ENCODE results near the gene WDR17. TPM values are rescaled to one million over a fixed set of nuclear protein-coding genes. Genes with fewer than 3 reads are reported as not detected.

Gene WDR17
- total and polyA plus RNA-seq, 4 experiments from 2014 or later = 0.20 to 0.42 (median 0.26) TPM; not detected in 1

GRCh38 chr4:176090115-176090514 is 24.5 kb downstream of the WDR17 start:
- Histone ChIP-seq H3K27ac (ENCODE audit: low read depth, low read length) (no peak overlapping the region), H3K4me1 (ENCODE audit: insufficient read depth, low read length) (no peaks in the 10 kb centered on the region), H3K9me3 (ENCODE audit: control insufficient read depth in 1 of 2, low read length in 2 of 2) (no peaks in the 10 kb centered on the region), H3K36me3 (ENCODE audit: insufficient read depth, low read length) (no peaks in the 10 kb centered on the region), H3K27me3 (ENCODE audit: insufficient read depth, low read length) (no peaks in the 10 kb centered on the region), H3K4me3 (ENCODE audit: low read length in 2 of 2) (no peak overlapping the region)
- Mint-ChIP-seq H3K36me3 (no peaks in the 10 kb centered on the region), H3K27me3 (peaks cover 5 to 10% of the 10 kb centered on the region in 2 donors), H3K4me3 (no peak overlapping the region), H3K4me1 (no peaks in the 10 kb centered on the region), H3K27ac (no peak overlapping the region), H3K9me3 (peaks cover 0 to 7% (median 4%) of the 10 kb centered on the region in 8 donors)
- CTCF ChIA-PET (ENCODE audit: partially characterized antibody) = no interaction called here
- POLR2A ChIA-PET (ENCODE audit: partially characterized antibody) = no interaction called here
- DNase-seq = no peak
- intact Hi-C loops (cut with micrococcal nuclease) = no loop called here

GRCh38 chr4:176099314-176099713 is 33.7 kb downstream of the WDR17 start:
- H3K27ac ChIP-seq (ENCODE audit: low read depth, low read length) = no peak overlapping the region
- H3K36me3 Mint-ChIP-seq = no peaks in the 10 kb centered on the region
- H3K36me3 ChIP-seq (ENCODE audit: insufficient read depth, low read length) = no peaks in the 10 kb centered on the region
- POLR2A ChIA-PET (ENCODE audit: partially characterized antibody) = no interaction called here
- H3K27me3 ChIP-seq (ENCODE audit: insufficient read depth, low read length) = no peaks in the 10 kb centered on the region
- no peaks in the 10 kb centered on the region for H3K4me1 Mint-ChIP-seq
- DNase-seq = no peak
- peaks cover 4 to 12% of the 10 kb centered on the region in 2 donors for H3K27me3 Mint-ChIP-seq
- H3K4me3 Mint-ChIP-seq = no peak overlapping the region
- intact Hi-C loops (cut with micrococcal nuclease) = no loop called here
- no peak overlapping the region for H3K4me3 ChIP-seq (ENCODE audit: low read length in 2 of 2)
- no peak overlapping the region for H3K27ac Mint-ChIP-seq
- H3K4me1 ChIP-seq (ENCODE audit: insufficient read depth, low read length) = no peaks in the 10 kb centered on the region
- H3K9me3 ChIP-seq (ENCODE audit: control insufficient read depth in 1 of 2, low read length in 2 of 2) = no peaks in the 10 kb centered on the region
- peaks cover 0 to 23% (median 10%) of the 10 kb centered on the region in 8 donors for H3K9me3 Mint-ChIP-seq
- CTCF ChIA-PET (ENCODE audit: partially characterized antibody) = no interaction called here

GRCh38 chr4:176102414-176103063 is 36.9 kb downstream of the WDR17 start:
- intact Hi-C loops (cut with micrococcal nuclease) = no loop called here
- Mint-ChIP-seq H3K36me3 (no peaks in the 10 kb centered on the region), H3K27ac (no peak overlapping the region), H3K4me1 (no peaks in the 10 kb centered on the region), H3K4me3 (no peak overlapping the region), H3K27me3 (peaks cover 4 to 12% of the 10 kb centered on the region in 2 donors), H3K9me3 (peaks cover 0 to 23% (median 10%) of the 10 kb centered on the region in 8 donors)
- no peaks in the 10 kb centered on the region for H3K27me3 ChIP-seq (ENCODE audit: insufficient read depth, low read length)
- H3K4me1 ChIP-seq (ENCODE audit: insufficient read depth, low read length) = no peaks in the 10 kb centered on the region
- ChIA-PET CTCF (ENCODE audit: partially characterized antibody) (no interaction called here), POLR2A (ENCODE audit: partially characterized antibody) (no interaction called here)
- no peak for DNase-seq
- H3K9me3 ChIP-seq (ENCODE audit: control insufficient read depth in 1 of 2, low read length in 2 of 2) = no peaks in the 10 kb centered on the region
- no peak overlapping the region for H3K27ac ChIP-seq (ENCODE audit: low read depth, low read length)
- H3K4me3 ChIP-seq (ENCODE audit: low read length in 2 of 2) = no peak overlapping the region
- H3K36me3 ChIP-seq (ENCODE audit: insufficient read depth, low read length) = no peaks in the 10 kb centered on the region

GRCh38 chr4:176107695-176108094 is 42.1 kb downstream of the WDR17 start:
- Histone ChIP-seq H3K36me3 (ENCODE audit: insufficient read depth, low read length) (no peaks in the 10 kb centered on the region), H3K27me3 (ENCODE audit: insufficient read depth, low read length) (no peaks in the 10 kb centered on the region), H3K27ac (ENCODE audit: low read depth, low read length) (no peak overlapping the region), H3K4me1 (ENCODE audit: insufficient read depth, low read length) (no peaks in the 10 kb centered on the region), H3K9me3 (ENCODE audit: control insufficient read depth in 1 of 2, low read length in 2 of 2) (no peaks in the 10 kb centered on the region), H3K4me3 (ENCODE audit: low read length in 2 of 2) (no peak overlapping the region)
- POLR2A ChIA-PET (ENCODE audit: partially characterized antibody) = no interaction called here
- intact Hi-C loops (cut with micrococcal nuclease) = no loop called here
- no peaks in the 10 kb centered on the region for H3K36me3 Mint-ChIP-seq
- CTCF ChIA-PET (ENCODE audit: partially characterized antibody) = no interaction called here
- H3K9me3 Mint-ChIP-seq = peaks cover 0 to 9% (median 8%) of the 10 kb centered on the region in 8 donors
- H3K4me1 Mint-ChIP-seq = no peaks in the 10 kb centered on the region
- H3K27me3 Mint-ChIP-seq = peaks cover 0 to under 1% of the 10 kb centered on the region in 2 donors
- H3K4me3 Mint-ChIP-seq = no peak overlapping the region
- DNase-seq = no peak
- H3K27ac Mint-ChIP-seq = no peak overlapping the region

- intact Hi-C loops (cut with micrococcal nuclease) = no loop called here
- ChIA-PET CTCF (ENCODE audit: partially characterized antibody) (interaction anchor here (1.0 to 1.8 kb wide), 3 partner anchors 9 to 13 kb away, joined by 3 to 4 read pairs (median 3); no protein-coding TSS in a partner anchor), POLR2A (ENCODE audit: partially characterized antibody) (no interaction called here)
- H3K4me3 Mint-ChIP-seq = no peak overlapping the region
- no peak for DNase-seq
- no peaks in the 10 kb centered on the region for H3K4me1 ChIP-seq (ENCODE audit: insufficient read depth, low read length)
- peak overlapping the region in 1 of 7 donors; percentile 3 for H3K27ac Mint-ChIP-seq
- no peaks in the 10 kb centered on the region for H3K9me3 Mint-ChIP-seq
- H3K36me3 Mint-ChIP-seq = no peaks in the 10 kb centered on the region
- no peaks in the 10 kb centered on the region for H3K9me3 ChIP-seq (ENCODE audit: control insufficient read depth in 1 of 2, low read length in 2 of 2)
- H3K4me3 ChIP-seq (ENCODE audit: low read length in 2 of 2) = no peak overlapping the region
- H3K4me1 Mint-ChIP-seq = peaks cover 0 to 3% (median 1%) of the 10 kb centered on the region in 4 donors
- H3K27ac ChIP-seq (ENCODE audit: low read depth, low read length) = no peak overlapping the region
- peaks cover 0 to 3% of the 10 kb centered on the region in 2 donors for H3K27me3 Mint-ChIP-seq
- H3K36me3 ChIP-seq (ENCODE audit: insufficient read depth, low read length) = no peaks in the 10 kb centered on the region
- no peaks in the 10 kb centered on the region for H3K27me3 ChIP-seq (ENCODE audit: insufficient read depth, low read length)
These were observed 58.2 kb downstream of the WDR17 start for GRCh38 chr4:176123710-176124407.

GRCh38 chr4:176125063-176125462 is 59.4 kb downstream of the WDR17 start:
- Mint-ChIP-seq H3K9me3 (no peaks in the 10 kb centered on the region), H3K4me1 (peaks cover 0 to 3% (median 1%) of the 10 kb centered on the region in 4 donors), H3K27me3 (peaks cover 0 to 3% of the 10 kb centered on the region in 2 donors), H3K4me3 (no peak overlapping the region), H3K36me3 (no peaks in the 10 kb centered on the region), H3K27ac (no peak overlapping the region)
- CTCF ChIA-PET (ENCODE audit: partially characterized antibody) = no interaction called here
- Histone ChIP-seq H3K27ac (ENCODE audit: low read depth, low read length) (no peak overlapping the region), H3K27me3 (ENCODE audit: insufficient read depth, low read length) (no peaks in the 10 kb centered on the region), H3K4me3 (ENCODE audit: low read length in 2 of 2) (no peak overlapping the region), H3K4me1 (ENCODE audit: insufficient read depth, low read length) (no peaks in the 10 kb centered on the region), H3K9me3 (ENCODE audit: control insufficient read depth in 1 of 2, low read length in 2 of 2) (no peaks in the 10 kb centered on the region), H3K36me3 (ENCODE audit: insufficient read depth, low read length) (no peaks in the 10 kb centered on the region)
- intact Hi-C loops (cut with micrococcal nuclease) = no loop called here
- POLR2A ChIA-PET (ENCODE audit: partially characterized antibody) = no interaction called here
- no peak for DNase-seq

- Histone ChIP-seq H3K4me3 (ENCODE audit: low read length in 2 of 2) (no peak overlapping the region), H3K27ac (ENCODE audit: low read depth, low read length) (no peak overlapping the region), H3K9me3 (ENCODE audit: control insufficient read depth in 1 of 2, low read length in 2 of 2) (no peaks in the 10 kb centered on the region), H3K4me1 (ENCODE audit: insufficient read depth, low read length) (no peaks in the 10 kb centered on the region), H3K27me3 (ENCODE audit: insufficient read depth, low read length) (no peaks in the 10 kb centered on the region), H3K36me3 (ENCODE audit: insufficient read depth, low read length) (no peaks in the 10 kb centered on the region)
- Mint-ChIP-seq H3K4me3 (no peak overlapping the region), H3K4me1 (no peaks in the 10 kb centered on the region), H3K9me3 (no peaks in the 10 kb centered on the region), H3K27me3 (peaks cover 4% of the 10 kb centered on the region in 2 donors), H3K27ac (no peak overlapping the region), H3K36me3 (no peaks in the 10 kb centered on the region)
- POLR2A ChIA-PET (ENCODE audit: partially characterized antibody) = no interaction called here
- CTCF ChIA-PET (ENCODE audit: partially characterized antibody) = interaction anchor here (1.0 kb wide), 1 partner anchor 11 kb away, joined by 3 read pairs; no protein-coding TSS in a partner anchor
- intact Hi-C loops (cut with micrococcal nuclease) = no loop called here
- no peak for DNase-seq
These were observed 69.0 kb downstream of the WDR17 start for GRCh38 chr4:176134670-176135069.

Measured in CD4-positive, alpha-beta memory T cell (primary cell).